GM12801 (cell line): ENCODE data around the gene GLYATL3.

Experiments used
- TF ChIP-seq, protein P1 (sequence below): IDR thresholded peaks from one replicate; pipeline ENCODE4 v1.5.1; 2011; ENCODE audit warnings: control low read depth; ENCODE audit not compliant: insufficient read length; ENCODE audit errors: extremely low read depth

Gene GLYATL3

GRCh38 chr6:49463612-49463967 is 36.1 kb upstream of the GLYATL3 start:
- TF ChIP-seq, protein P1, sequence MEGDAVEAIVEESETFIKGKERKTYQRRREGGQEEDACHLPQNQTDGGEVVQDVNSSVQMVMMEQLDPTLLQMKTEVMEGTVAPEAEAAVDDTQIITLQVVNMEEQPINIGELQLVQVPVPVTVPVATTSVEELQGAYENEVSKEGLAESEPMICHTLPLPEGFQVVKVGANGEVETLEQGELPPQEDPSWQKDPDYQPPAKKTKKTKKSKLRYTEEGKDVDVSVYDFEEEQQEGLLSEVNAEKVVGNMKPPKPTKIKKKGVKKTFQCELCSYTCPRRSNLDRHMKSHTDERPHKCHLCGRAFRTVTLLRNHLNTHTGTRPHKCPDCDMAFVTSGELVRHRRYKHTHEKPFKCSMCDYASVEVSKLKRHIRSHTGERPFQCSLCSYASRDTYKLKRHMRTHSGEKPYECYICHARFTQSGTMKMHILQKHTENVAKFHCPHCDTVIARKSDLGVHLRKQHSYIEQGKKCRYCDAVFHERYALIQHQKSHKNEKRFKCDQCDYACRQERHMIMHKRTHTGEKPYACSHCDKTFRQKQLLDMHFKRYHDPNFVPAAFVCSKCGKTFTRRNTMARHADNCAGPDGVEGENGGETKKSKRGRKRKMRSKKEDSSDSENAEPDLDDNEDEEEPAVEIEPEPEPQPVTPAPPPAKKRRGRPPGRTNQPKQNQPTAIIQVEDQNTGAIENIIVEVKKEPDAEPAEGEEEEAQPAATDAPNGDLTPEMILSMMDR: no peak

DNA sequence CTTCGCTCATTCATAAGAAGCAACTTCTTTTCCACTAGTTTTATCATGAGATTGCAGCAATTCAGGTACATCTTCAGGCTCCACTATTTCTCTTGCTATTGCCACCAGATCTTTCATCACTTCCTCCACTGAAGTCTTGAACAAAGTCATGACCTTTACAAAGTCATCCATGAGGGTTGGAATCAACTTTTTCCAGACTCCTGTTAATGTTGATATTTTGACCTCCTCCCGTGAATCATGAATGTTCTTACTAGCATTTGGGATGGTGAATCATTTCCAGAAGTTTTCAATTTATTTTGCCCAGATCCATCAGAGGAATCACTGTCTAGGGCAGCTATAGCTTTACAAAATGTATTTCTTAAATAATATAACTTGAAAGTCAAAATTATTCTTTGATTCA is 35.0 kb upstream of the GLYATL3 start:
- TF ChIP-seq, protein P1: no peak

GRCh38 chr6:49468042-49468441 is 31.7 kb upstream of the GLYATL3 start:
- TF ChIP-seq, protein P1: no peak

- TF ChIP-seq, protein P1: no peak
These were observed 20.3 kb upstream of the GLYATL3 start for GRCh38 chr6:49479308-49479970.

- TF ChIP-seq, protein P1: no peak
These were observed 9.1 kb upstream of the GLYATL3 start for GRCh38 chr6:49490633-49491032.

DNA sequence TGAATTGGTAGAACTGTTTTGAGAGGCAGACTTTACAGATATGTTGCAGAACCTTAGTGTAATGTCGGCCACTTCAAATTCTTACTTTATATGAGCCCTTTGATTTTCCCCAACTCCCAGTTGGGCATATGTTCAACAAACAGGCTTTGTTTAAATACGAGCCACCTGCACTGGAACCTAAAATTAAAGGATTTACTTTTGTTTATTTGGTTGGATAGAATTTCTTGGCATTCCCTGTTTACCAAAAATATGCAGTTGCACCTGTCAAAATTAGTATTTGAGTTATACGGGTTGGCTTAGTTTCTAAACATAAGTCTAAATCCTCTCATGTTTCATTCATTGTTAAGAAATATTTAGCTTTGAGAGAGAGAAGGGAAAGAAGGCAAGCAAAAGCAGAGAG is 2.4 kb upstream of the GLYATL3 start:
- TF ChIP-seq, protein P1: no peak

DNA sequence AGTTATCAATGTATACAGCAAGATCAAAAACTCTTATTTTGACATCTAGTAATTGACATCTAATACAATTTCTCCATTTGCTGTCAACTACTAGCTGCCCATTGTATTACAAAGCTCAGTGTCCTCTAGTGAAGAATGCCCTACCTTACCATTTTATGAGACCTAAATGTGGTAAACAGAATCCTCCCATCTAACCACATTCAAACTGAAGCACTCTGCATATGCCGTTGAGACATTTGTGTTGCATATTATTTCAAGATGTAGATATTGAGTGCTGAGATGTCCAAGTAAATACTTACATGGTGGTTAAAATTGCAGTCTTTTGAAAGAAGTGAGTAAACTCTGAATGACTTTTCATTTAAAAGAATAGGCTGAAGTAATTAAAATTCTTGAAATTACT is 597 bp upstream of the GLYATL3 start:
- TF ChIP-seq, protein P1: no peak

GRCh38 chr6:49504666-49505065 is 4.9 kb downstream of the GLYATL3 start:
- TF ChIP-seq, protein P1: no peak
